Esophagus (tissue), 2 donors: ENCODE results near the gene PEX19. TPM values are rescaled to one million over a fixed set of nuclear protein-coding genes. Genes with fewer than 3 reads are reported as not detected.

Experiments
- H3K27ac ChIP-seq, 2 donors: one replicate each; pipeline ENCODE4 v1.5.1; 2013; ENCODE audit warnings: low read depth in 2 of 2, mild to moderate bottlenecking in 2 of 2, inconsistent platforms in 1 of 2, low read length in 1 of 2, moderate library complexity in 1 of 2
- H3K27me3 ChIP-seq, 2 donors: one replicate each; pipeline ENCODE4 v1.6.1; 2013; ENCODE audit warnings: low read length in 2 of 2, control low read depth in 1 of 2, mild to moderate bottlenecking in 1 of 2; ENCODE audit not compliant: insufficient read depth in 2 of 2, control insufficient read depth in 1 of 2
- H3K36me3 ChIP-seq, 2 donors: one replicate each; pipeline ENCODE4 v1.6.1; 2013; ENCODE audit warnings: low read length in 1 of 2; ENCODE audit not compliant: control insufficient read depth in 2 of 2, insufficient read depth in 2 of 2
- H3K4me1 ChIP-seq, 2 donors: one replicate each; pipeline ENCODE4 v1.6.1; 2013; ENCODE audit warnings: low read length in 1 of 2; ENCODE audit not compliant: control insufficient read depth in 2 of 2, insufficient read depth in 2 of 2
- H3K4me3 ChIP-seq, 2 donors: one replicate each; pipeline ENCODE4 v1.5.1; 2013; ENCODE audit warnings: low read length in 2 of 2, mild to moderate bottlenecking in 2 of 2, low read depth in 1 of 2, moderate library complexity in 1 of 2
- H3K9me3 ChIP-seq, 2 donors: one replicate each; pipeline ENCODE4 v1.6.1; 2013; ENCODE audit warnings: mild to moderate bottlenecking in 2 of 2, low read depth in 1 of 2, low read length in 1 of 2, moderate library complexity in 1 of 2; ENCODE audit not compliant: control insufficient read depth in 2 of 2, insufficient read depth in 1 of 2
- WGBS, 2 donors: extraction: QIAGEN DNeasy Blood & Tissue Kit; methylation state at CpG; one replicate each; pipeline ENCODE4 v1.1.7; 2013; 5-methylcytosine and 5-hydroxymethylcytosine counted together
- polyA plus RNA-seq, 2 donors: library from polyadenylated mRNA; stranded (reverse); fragments of 200-250 nt; gene quantifications; one replicate each; pipeline ENCODE4 v1.2.3, GENCODE V29; 2013
- donor health status: healthy with polysubstance abuse.
- donor health status: Bipolar disorder and iron deficiency.

PEX19 gene
- polyA plus RNA-seq, 2 donors, result 8.1 to 20.1 TPM

- H3K9me3 ChIP-seq, result no peaks in the 10 kb centered on the region
- H3K27me3 ChIP-seq, result no peaks in the 10 kb centered on the region
- H3K36me3 ChIP-seq, result peaks cover 12 to 14% of the 10 kb centered on the region in 2 donors
- 1 to 2% methylated on average over 15 of the region's 15 CpGs for WGBS, 2 donors
- peak overlapping the region; percentile 86 to 87 for H3K27ac ChIP-seq
- peaks cover 2 to 14% of the 10 kb centered on the region in 2 donors for H3K4me1 ChIP-seq
- H3K4me3 ChIP-seq, result peak overlapping the region; percentile 87 to 96
These were observed 632 bp downstream of the PEX19 start for GRCh38 chr1:160284220-160284781.

DNA sequence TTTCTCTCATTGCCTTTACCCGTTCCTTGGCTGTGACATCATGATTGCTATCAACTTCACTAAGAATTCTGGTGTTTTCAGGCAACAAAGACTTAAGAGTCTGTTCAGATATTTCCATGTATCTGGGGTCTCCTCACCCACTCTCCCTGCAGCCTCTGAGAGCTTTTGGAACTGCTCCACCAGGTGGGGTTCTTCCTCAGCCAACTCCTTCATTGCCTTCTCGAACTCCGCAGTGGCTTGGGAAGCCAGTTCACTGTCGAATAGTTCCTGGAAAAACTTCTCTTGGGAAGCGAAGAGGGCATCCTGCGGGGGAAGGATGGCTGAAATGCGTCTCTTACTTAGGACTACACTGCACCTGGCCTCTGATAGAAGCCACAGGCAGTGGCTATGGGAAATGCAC lies 2.1 kb downstream of the PEX19 start:
- Histone ChIP-seq H3K27ac (no peak overlapping the region), H3K9me3 (no peaks in the 10 kb centered on the region), H3K36me3 (peaks cover 16 to 21% of the 10 kb centered on the region in 2 donors), H3K4me1 (peaks cover 2 to 14% of the 10 kb centered on the region in 2 donors), H3K4me3 (no peak overlapping the region), H3K27me3 (no peaks in the 10 kb centered on the region)
- WGBS, 2 donors, result 90 to 93% methylated on average over 7 of the region's 7 CpGs

DNA sequence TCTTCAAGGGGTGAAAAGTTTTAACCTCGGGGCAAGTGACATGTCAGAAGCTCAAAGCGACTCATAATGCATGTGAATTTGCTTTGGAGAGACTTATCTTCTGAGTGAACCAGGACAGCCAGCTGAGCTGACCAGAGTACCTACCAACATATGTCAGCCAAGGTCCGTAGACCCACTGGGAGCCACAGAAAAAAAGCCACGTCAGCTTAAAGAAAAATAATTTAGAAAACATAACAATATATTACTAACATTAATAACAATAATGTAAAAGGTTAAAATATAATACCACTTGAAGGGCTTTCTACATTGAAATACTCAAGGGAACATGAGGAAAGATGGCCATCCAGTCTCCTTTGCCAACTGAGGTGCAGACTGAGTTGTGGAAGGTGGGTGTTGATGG lies 6.9 kb downstream of the PEX19 start:
- 86 to 88% methylated on average over 4 of the region's 4 CpGs for WGBS, 2 donors
- Histone ChIP-seq H3K27ac (no peak overlapping the region), H3K9me3 (no peaks in the 10 kb centered on the region), H3K4me3 (no peak overlapping the region), H3K27me3 (no peaks in the 10 kb centered on the region), H3K36me3 (peaks cover 22 to 25% of the 10 kb centered on the region in 2 donors), H3K4me1 (no peaks in the 10 kb centered on the region)

GRCh38 chr1:160277330-160277729 lies 7.6 kb downstream of the PEX19 start:
- Histone ChIP-seq H3K27ac (no peak overlapping the region), H3K9me3 (no peaks in the 10 kb centered on the region), H3K4me3 (no peak overlapping the region), H3K27me3 (no peaks in the 10 kb centered on the region), H3K4me1 (no peaks in the 10 kb centered on the region), H3K36me3 (peaks cover 22 to 25% of the 10 kb centered on the region in 2 donors)
- whole genome bisulfite sequencing, 2 donors, result 92% methylated on average over 2 of the region's 2 CpGs

- Histone ChIP-seq H3K27me3 (no peaks in the 10 kb centered on the region), H3K27ac (no peak overlapping the region), H3K36me3 (no peaks in the 10 kb centered on the region), H3K9me3 (no peaks in the 10 kb centered on the region), H3K4me1 (no peaks in the 10 kb centered on the region), H3K4me3 (no peak overlapping the region)
- 92 to 98% methylated on average over 1 of the region's 1 CpG for WGBS, 2 donors
These were observed 13.9 kb downstream of the PEX19 start for GRCh38 chr1:160271025-160271424.

- Histone ChIP-seq H3K9me3 (no peaks in the 10 kb centered on the region), H3K4me3 (no peak overlapping the region), H3K27ac (no peak overlapping the region), H3K27me3 (no peaks in the 10 kb centered on the region), H3K4me1 (no peaks in the 10 kb centered on the region), H3K36me3 (no peaks in the 10 kb centered on the region)
- 72 to 75% methylated on average over 10 of the region's 10 CpGs for WGBS, 2 donors
These were observed 17.5 kb downstream of the PEX19 start for GRCh38 chr1:160267284-160267991.

DNA sequence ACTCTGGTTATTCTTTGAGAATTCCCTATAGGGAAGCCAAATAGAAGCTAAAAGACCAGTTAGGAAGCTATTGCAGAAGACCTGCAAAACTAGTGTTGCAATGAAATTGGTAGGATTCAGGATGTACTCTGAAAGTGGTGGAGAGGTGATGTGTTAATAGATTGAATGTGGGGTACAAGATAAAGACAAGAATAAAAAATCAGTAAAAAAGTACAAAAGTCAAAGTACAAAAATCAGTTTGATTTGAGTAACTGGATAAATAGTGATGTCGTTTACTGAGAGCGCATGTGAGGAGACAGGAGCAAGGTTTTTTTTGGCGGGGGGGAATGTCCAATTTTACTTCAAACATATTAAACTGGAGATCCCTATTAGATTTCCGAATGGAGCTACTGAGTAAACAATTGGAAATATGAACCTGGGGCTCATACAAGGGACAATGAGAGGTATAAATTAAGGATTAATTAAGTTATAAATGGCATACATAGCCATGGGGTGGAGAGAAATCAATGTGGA lies 20.1 kb downstream of the PEX19 start:
- no peak overlapping the region for H3K27ac ChIP-seq
- no peaks in the 10 kb centered on the region for H3K36me3 ChIP-seq
- WGBS, 2 donors, result 80% methylated on average over 4 of the region's 4 CpGs

GRCh38 chr1:160261893-160262794 lies 22.8 kb downstream of the PEX19 start, which contains the start of gene DCAF8:
TSS of gene DCAF8 (minus strand) at chr1:160262549. CDS start at chr1:160244008, 18,541 bp downstream.
- Histone ChIP-seq H3K36me3 (no peaks in the 10 kb centered on the region), H3K27me3 (no peaks in the 10 kb centered on the region), H3K4me3 (peak within 1 kb of the TSS; percentile 88 to 97), H3K27ac (peak within 1 kb of the TSS; percentile 84 to 97), H3K4me1 (no peaks in the 10 kb centered on the region), H3K9me3 (no peaks in the 10 kb centered on the region)
- WGBS, 2 donors, result 0% methylated on average over 64 to 67 of the region's 67 CpGs

More for the DNA sequence above, 20.1 kb downstream of the PEX19 start:
- Histone ChIP-seq H3K4me1 (no peaks in the 10 kb centered on the region), H3K27me3 (no peaks in the 10 kb centered on the region), H3K4me3 (no peak overlapping the region), H3K9me3 (no peaks in the 10 kb centered on the region)

DNA sequence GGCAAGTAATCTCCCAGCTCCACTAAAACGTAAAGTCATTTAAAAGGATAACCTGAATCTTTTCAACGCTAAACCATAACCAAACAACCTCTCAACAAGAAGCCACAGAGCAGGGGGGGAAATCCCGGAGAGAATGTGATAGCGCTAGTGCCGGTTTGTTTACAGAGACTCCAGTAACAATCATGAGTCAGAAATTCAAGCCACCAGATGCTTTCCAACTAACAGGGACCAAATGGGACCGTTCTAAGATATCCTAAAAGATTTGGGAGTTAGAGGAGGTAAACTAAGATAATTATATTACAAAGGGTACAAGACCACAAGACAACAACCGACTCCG lies 23.4 kb downstream of the PEX19 start:
- H3K4me3 ChIP-seq, result peak overlapping the region; percentile 88 to 97
- H3K27me3 ChIP-seq, result no peaks in the 10 kb centered on the region
- H3K27ac ChIP-seq, result peak overlapping the region; percentile 84 to 97
- no peaks in the 10 kb centered on the region for H3K9me3 ChIP-seq
- no peaks in the 10 kb centered on the region for H3K4me1 ChIP-seq
- H3K36me3 ChIP-seq, result no peaks in the 10 kb centered on the region
- 0 to 1% methylated on average over 8 of the region's 8 CpGs for WGBS, 2 donors
